Upper lobe of left lung (tissue), 4 donors: ENCODE data around the gene EML5.

ENCODE experiments used
- CTCF ChIP-seq, 6 experiments: fragments of 450-650 bp in 4 of 6; fragments of 200-600 bp in 2 of 6; sonication (generic) in 2 of 6; IDR thresholded peaks; one replicate each; pipeline ENCODE4 v1.5.1; 2016 to 2019; ENCODE audit warnings: antibody characterized with exemption in 6 of 6
- POLR2AphosphoS5 ChIP-seq, 2 donors: sonication (generic); formaldehyde crosslinking; IDR thresholded peaks; one replicate each; pipeline ENCODE4 v1.5.1; 2017; ENCODE audit warnings: antibody characterized with exemption in 2 of 2

- no peak for TF ChIP-seq CTCF (IDR thresholded peaks at IDR 0.05)
- no peak for TF ChIP-seq POLR2AphosphoS5 (IDR thresholded peaks at IDR 0.05)
Measured at GRCh38 chr14:88628033-88628432, 164.7 kb downstream of the EML5 start.
